OCI-LY3 (cell line): ENCODE measurements around the gene RER1.

Experiments used
- EZH2phosphoT487 ChIP-seq: fragments of 200-600 bp; shearing (Covaris generic); IDR thresholded peaks from 2 replicates; pipeline ENCODE4 v1.6.1; 2018; ENCODE audit warnings: antibody characterized with exemption, mixed run types, low read depth
- TF ChIP-seq, protein P1 (sequence below): fragments of 200-600, 300-600 bp; sonication (generic); IDR thresholded peaks from 2 replicates; pipeline ENCODE4 v1.5.1; 2014; ENCODE audit warnings: antibody characterized with exemption, low read length, low read depth

DNA sequence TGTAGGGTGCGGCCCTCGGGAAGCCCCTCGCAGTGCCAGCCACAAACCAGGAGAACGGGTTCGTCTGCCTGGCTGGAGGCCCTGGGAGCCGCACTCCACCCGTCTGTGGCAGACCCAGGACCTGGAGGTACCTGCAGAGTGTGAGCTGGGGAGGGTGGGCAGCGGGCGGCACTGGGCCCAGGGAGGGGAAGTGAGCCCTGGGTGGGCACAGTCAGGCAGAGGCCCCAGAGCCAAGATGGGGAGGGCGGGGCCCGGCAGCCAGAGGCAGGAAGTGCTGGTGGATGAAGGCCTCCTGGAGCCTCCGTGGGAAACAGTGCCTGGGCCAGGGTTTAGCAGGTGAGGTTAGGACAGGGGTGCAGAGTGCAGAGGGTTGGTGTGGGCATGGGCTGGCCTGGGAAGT lies 24.8 kb downstream of the RER1 start:
- TF ChIP-seq, protein P1, sequence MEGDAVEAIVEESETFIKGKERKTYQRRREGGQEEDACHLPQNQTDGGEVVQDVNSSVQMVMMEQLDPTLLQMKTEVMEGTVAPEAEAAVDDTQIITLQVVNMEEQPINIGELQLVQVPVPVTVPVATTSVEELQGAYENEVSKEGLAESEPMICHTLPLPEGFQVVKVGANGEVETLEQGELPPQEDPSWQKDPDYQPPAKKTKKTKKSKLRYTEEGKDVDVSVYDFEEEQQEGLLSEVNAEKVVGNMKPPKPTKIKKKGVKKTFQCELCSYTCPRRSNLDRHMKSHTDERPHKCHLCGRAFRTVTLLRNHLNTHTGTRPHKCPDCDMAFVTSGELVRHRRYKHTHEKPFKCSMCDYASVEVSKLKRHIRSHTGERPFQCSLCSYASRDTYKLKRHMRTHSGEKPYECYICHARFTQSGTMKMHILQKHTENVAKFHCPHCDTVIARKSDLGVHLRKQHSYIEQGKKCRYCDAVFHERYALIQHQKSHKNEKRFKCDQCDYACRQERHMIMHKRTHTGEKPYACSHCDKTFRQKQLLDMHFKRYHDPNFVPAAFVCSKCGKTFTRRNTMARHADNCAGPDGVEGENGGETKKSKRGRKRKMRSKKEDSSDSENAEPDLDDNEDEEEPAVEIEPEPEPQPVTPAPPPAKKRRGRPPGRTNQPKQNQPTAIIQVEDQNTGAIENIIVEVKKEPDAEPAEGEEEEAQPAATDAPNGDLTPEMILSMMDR = no peak
- TF ChIP-seq EZH2phosphoT487 = no peak
